Mammary epithelial cell (primary cell): ENCODE measurements around the gene SYNE3.

Experiments used
- EZH2 ChIP-seq: IDR thresholded peaks from 2 replicates; pipeline ENCODE4 v1.6.1; 2012; ENCODE audit warnings: low read length, inconsistent platforms, borderline replicate concordance
- TF ChIP-seq, protein P1 (sequence below), 2 donors: IDR thresholded peaks in 1 of 2; conservative IDR thresholded peaks in 1 of 2; 2 replicates each; pipeline ENCODE4 v1.5.1; 2011 to 2012; ENCODE audit warnings: inconsistent platforms in 2 of 2, low read length in 2 of 2, mild to moderate bottlenecking in 2 of 2, control low read depth in 1 of 2, low read depth in 1 of 2; ENCODE audit not compliant: insufficient read depth in 1 of 2; ENCODE audit errors: extremely low read depth in 1 of 2

DNA sequence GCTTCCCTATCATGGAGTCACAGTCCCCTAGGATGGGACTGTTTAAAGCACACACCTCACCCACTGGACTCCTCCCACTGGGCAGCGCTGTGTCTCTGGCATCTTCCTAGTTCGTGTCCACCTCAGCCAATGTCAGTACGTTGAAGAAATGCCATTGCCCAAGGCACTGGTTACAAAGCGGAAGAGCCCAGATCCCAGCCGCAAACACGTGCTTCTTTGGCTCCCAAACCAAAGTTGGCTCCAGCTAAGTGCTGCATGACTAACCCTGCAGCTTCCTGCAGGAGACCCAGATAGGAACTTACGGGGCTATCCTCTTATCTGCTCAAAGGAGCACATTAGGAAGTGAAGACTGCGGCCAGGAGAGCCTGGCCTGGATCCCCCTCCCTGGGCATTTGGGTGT lies 9.3 kb downstream of the SYNE3 start:
- no peak for TF ChIP-seq EZH2
- TF ChIP-seq, protein P1, sequence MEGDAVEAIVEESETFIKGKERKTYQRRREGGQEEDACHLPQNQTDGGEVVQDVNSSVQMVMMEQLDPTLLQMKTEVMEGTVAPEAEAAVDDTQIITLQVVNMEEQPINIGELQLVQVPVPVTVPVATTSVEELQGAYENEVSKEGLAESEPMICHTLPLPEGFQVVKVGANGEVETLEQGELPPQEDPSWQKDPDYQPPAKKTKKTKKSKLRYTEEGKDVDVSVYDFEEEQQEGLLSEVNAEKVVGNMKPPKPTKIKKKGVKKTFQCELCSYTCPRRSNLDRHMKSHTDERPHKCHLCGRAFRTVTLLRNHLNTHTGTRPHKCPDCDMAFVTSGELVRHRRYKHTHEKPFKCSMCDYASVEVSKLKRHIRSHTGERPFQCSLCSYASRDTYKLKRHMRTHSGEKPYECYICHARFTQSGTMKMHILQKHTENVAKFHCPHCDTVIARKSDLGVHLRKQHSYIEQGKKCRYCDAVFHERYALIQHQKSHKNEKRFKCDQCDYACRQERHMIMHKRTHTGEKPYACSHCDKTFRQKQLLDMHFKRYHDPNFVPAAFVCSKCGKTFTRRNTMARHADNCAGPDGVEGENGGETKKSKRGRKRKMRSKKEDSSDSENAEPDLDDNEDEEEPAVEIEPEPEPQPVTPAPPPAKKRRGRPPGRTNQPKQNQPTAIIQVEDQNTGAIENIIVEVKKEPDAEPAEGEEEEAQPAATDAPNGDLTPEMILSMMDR (conservative IDR thresholded peaks at IDR 0.05 in 1 of 2, IDR thresholded peaks at IDR 0.05 in 1 of 2; ENCODE audit: extremely low read depth in 1 of 2, insufficient read depth in 1 of 2, low read depth in 1 of 2, low read length in 2 of 2), result no peak
